Astrocyte (in vitro differentiated cells and primary cell): ENCODE results near the gene BCL7C. TPM values are rescaled to one million over a fixed set of nuclear protein-coding genes. Genes with fewer than 3 reads are reported as not detected.

ENCODE experiments used
- DNase-seq: peaks from one replicate; pipeline ENCODE4 v3.0.0-alpha.2; 2010; ENCODE audit warnings: low read depth
- FAIRE-seq: peaks from 2 replicates; lab custom pipeline; 2011; peaks lifted over from hg19 to GRCh38; lab: Jason Lieb, UNC
- H2AFZ ChIP-seq: 2 replicates; pipeline ENCODE4 v1.6.0; 2012; ENCODE audit warnings: low read depth, low read length, inconsistent platforms
- H3K27ac ChIP-seq: 2 replicates; pipeline ENCODE4 v1.5.1; 2011; ENCODE audit warnings: low read depth, low read length, inconsistent platforms
- H3K27me3 ChIP-seq: 2 replicates; pipeline ENCODE4 v1.6.0; 2011; ENCODE audit warnings: low read length, inconsistent platforms; ENCODE audit not compliant: insufficient read depth
- H3K36me3 ChIP-seq: 2 replicates; pipeline ENCODE4 v1.5.1; 2011; ENCODE audit warnings: low read length, inconsistent platforms; ENCODE audit not compliant: insufficient read depth
- H3K4me1 ChIP-seq: 2 replicates; pipeline ENCODE4 v1.5.1; 2011; ENCODE audit warnings: low read length, inconsistent platforms; ENCODE audit not compliant: insufficient read depth
- H3K4me2 ChIP-seq: 2 replicates; pipeline ENCODE4 v1.6.0; 2012; ENCODE audit warnings: low read length, inconsistent platforms
- H3K4me3 ChIP-seq: 2 replicates; pipeline ENCODE4 v1.5.1; 2011; ENCODE audit warnings: low read depth, mild to moderate bottlenecking, low read length, inconsistent platforms; ENCODE audit not compliant: insufficient read depth
- H3K79me2 ChIP-seq: 2 replicates; pipeline ENCODE4 v1.6.0; 2012; ENCODE audit warnings: mild to moderate bottlenecking, low read length, inconsistent platforms; ENCODE audit not compliant: insufficient read depth
- H3K9ac ChIP-seq: 2 replicates; pipeline ENCODE4 v1.6.0; 2012; ENCODE audit warnings: mild to moderate bottlenecking, low read length, inconsistent platforms
- H3K9me3 ChIP-seq: 2 replicates; pipeline ENCODE4 v1.5.1; 2012; ENCODE audit warnings: low read depth, mild to moderate bottlenecking, low read length, inconsistent platforms; ENCODE audit not compliant: insufficient read depth
- H4K20me1 ChIP-seq: 2 replicates; pipeline ENCODE4 v1.6.0; 2012; ENCODE audit warnings: low read length, inconsistent platforms; ENCODE audit not compliant: insufficient read depth
- H3K27ac Mint-ChIP-seq: one replicate; pipeline ENCODE4 v1.8.0; 2021; ENCODE audit warnings: mild to moderate bottlenecking, mixed read lengths; ENCODE audit not compliant: unreplicated experiment
- H3K27me3 Mint-ChIP-seq: one replicate; pipeline ENCODE4 v1.8.0; 2021; ENCODE audit warnings: low read depth, mixed read lengths; ENCODE audit not compliant: unreplicated experiment
- H3K36me3 Mint-ChIP-seq: one replicate; pipeline ENCODE4 v1.8.0; 2021; ENCODE audit warnings: low read depth, mixed read lengths; ENCODE audit not compliant: unreplicated experiment
- H3K4me1 Mint-ChIP-seq: one replicate; pipeline ENCODE4 v1.8.0; 2021; ENCODE audit warnings: low read depth, mixed read lengths; ENCODE audit not compliant: unreplicated experiment
- H3K4me3 Mint-ChIP-seq: one replicate; pipeline ENCODE4 v1.8.0; 2021; ENCODE audit warnings: mild to moderate bottlenecking, moderate library complexity, mixed read lengths; ENCODE audit not compliant: unreplicated experiment
- H3K9me3 Mint-ChIP-seq: one replicate; pipeline ENCODE4 v1.8.0; 2021; ENCODE audit warnings: mild to moderate bottlenecking, mixed read lengths; ENCODE audit not compliant: unreplicated experiment
- CTCF ChIP-seq: IDR thresholded peaks from 2 replicates; pipeline ENCODE4 v1.5.1; 2011; ENCODE audit warnings: low read depth, mild to moderate bottlenecking, inconsistent platforms, low read length, moderate library complexity; ENCODE audit not compliant: insufficient read depth
- EZH2 ChIP-seq: IDR thresholded peaks from 2 replicates; pipeline ENCODE4 v1.6.1; 2012; ENCODE audit warnings: mild to moderate bottlenecking, low read length, inconsistent platforms; ENCODE audit not compliant: insufficient read depth
- total RNA-seq: library from RNA; stranded (reverse); gene quantifications from 2 replicates; pipeline ENCODE4 v1.2.1, GENCODE V29; 2021

The BCL7C gene
- total RNA-seq, 1 donor from 2014 or later = 40.7 TPM

GRCh38 chr16:30895627-30896260 lies 1.9 kb upstream of the BCL7C start:
- Histone ChIP-seq H4K20me1 (peaks cover 6% of the 10 kb centered on the region), H2AFZ (peak overlapping the region; percentile 67), H3K9ac (peak overlapping the region; percentile 88), H3K4me3 (peak overlapping the region; percentile 59), H3K27me3 (no peaks in the 10 kb centered on the region), H3K4me2 (peak overlapping the region; percentile 86), H3K4me1 (peaks cover 33% of the 10 kb centered on the region), H3K27ac (peak overlapping the region; percentile 93), H3K9me3 (no peaks in the 10 kb centered on the region), H3K36me3 (peaks cover 3% of the 10 kb centered on the region), H3K79me2 (peaks cover 20% of the 10 kb centered on the region)
- Mint-ChIP-seq H3K27me3 (no peaks in the 10 kb centered on the region), H3K4me1 (peaks cover 14% of the 10 kb centered on the region), H3K4me3 (peak overlapping the region; percentile 88), H3K27ac (peak overlapping the region; percentile 99), H3K36me3 (no peaks in the 10 kb centered on the region), H3K9me3 (no peaks in the 10 kb centered on the region)
- DNase-seq = no peak
- no peak for FAIRE-seq
- no peak for TF ChIP-seq EZH2
- no peak for TF ChIP-seq CTCF

- peak overlapping the region; percentile 99 for H3K4me2 ChIP-seq
- FAIRE-seq = no peak
- TF ChIP-seq EZH2 = no peak
- no peak for TF ChIP-seq CTCF
These were observed 877 bp upstream of the BCL7C start for GRCh38 chr16:30894540-30895368.

More at GRCh38 chr16:30894540-30895368, 877 bp upstream of the BCL7C start:
- peak overlapping the region; percentile 94 for H3K9ac ChIP-seq
- peak overlapping the region; percentile 69 for H2AFZ ChIP-seq
- no peaks in the 10 kb centered on the region for H3K27me3 Mint-ChIP-seq
- peaks cover 6% of the 10 kb centered on the region for H4K20me1 ChIP-seq
- H3K36me3 Mint-ChIP-seq = peaks cover 2% of the 10 kb centered on the region
- H3K4me1 Mint-ChIP-seq = peaks cover 16% of the 10 kb centered on the region
- H3K79me2 ChIP-seq = peaks cover 20% of the 10 kb centered on the region
- peak overlapping the region; percentile 87 for H3K27ac Mint-ChIP-seq
- H3K36me3 ChIP-seq = peaks cover 3% of the 10 kb centered on the region
- H3K4me3 Mint-ChIP-seq = peak overlapping the region; percentile 85
- peaks cover 33% of the 10 kb centered on the region for H3K4me1 ChIP-seq
- H3K27ac ChIP-seq = peak overlapping the region; percentile 62
- no peaks in the 10 kb centered on the region for H3K9me3 Mint-ChIP-seq
- DNase-seq = no peak
- no peaks in the 10 kb centered on the region for H3K27me3 ChIP-seq
- no peaks in the 10 kb centered on the region for H3K9me3 ChIP-seq
- H3K4me3 ChIP-seq = peak overlapping the region; percentile 98
